Measurements from ENCODE around the gene CCDC47. TPM values are rescaled to one million over a fixed set of nuclear protein-coding genes. Genes with fewer than 3 reads are reported as not detected.

CCDC47 gene
- polyA plus RNA-seq, 1 donor = 104 TPM

DNA sequence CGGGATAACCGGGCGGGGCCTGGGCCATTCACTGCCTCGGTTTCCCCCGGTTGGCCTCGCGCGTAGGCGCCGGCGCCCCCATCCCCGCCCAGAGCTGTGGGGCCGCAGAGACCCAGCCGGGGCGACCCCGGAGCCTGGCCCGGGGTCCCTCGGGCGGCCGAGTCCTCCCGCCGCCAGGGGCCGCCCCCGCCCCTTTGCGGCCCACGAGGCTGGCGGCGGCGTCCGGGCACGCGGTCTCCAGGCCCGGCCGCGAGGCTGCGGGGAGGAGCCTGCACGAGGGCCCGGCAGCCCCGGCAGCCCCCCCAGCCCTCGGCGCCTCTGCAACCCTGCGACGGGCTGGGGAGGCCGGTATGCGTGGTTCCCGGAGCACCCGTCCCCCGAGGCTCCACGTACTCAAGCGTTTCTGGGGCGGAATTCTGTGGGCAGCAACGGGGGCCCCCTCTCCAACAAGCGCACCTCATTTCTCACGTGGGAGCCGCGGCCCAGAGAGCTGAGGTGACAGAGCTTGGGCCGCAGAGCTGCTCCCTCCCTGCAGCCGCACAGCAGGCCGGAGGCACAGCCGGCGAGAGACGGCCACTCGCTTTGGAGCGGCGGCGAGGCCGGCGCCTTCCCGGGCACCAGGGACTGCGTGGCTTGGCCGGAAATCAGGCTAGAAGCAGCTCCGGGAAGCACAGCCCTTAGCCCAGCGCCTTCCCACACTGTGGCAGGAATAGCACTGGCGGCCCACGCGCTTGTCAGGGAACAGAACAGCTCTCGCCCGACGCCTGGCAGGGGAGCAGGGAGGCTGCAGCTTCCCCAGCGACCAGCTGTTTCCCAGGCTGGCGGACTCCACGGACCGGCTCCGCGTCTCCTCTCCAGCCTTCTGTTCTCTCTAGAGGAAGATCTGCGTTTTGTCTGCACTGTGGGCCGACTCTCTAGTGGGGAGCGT lies 72.6 kb downstream of the CCDC47 start:
- H3K4me1 ChIP-seq (ENCODE audit: control insufficient read depth, insufficient read depth, low read length) = peaks cover 8% of the 10 kb centered on the region
- peaks cover 20% of the 10 kb centered on the region for H3K27me3 ChIP-seq (ENCODE audit: control insufficient read depth, insufficient read depth, low read length)
- H3K4me3 ChIP-seq (ENCODE audit: low read length) = peak overlapping the region; percentile 32
- peak in 1 of 2 donors; percentile 36 for DNase-seq
- no CpG with 5 or more reads among the region's 88 CpGs for WGBS (ENCODE audit: insufficient coverage, low lambda C conversion rate)
- peak overlapping the region; percentile 38 for H3K27ac ChIP-seq (ENCODE audit: low read length)
- H3K36me3 ChIP-seq (ENCODE audit: control insufficient read depth, insufficient read depth, low read length) = peaks cover 29% of the 10 kb centered on the region
- peaks cover 11% of the 10 kb centered on the region for H3K9me3 ChIP-seq (ENCODE audit: control insufficient read depth, low read depth, low read length)

- WGBS (ENCODE audit: insufficient coverage, low lambda C conversion rate) = no CpG with 5 or more reads among the region's 133 CpGs
- peaks cover 11% of the 10 kb centered on the region for H3K9me3 ChIP-seq (ENCODE audit: control insufficient read depth, low read depth, low read length)
- H3K4me1 ChIP-seq (ENCODE audit: control insufficient read depth, insufficient read depth, low read length) = peaks cover 8% of the 10 kb centered on the region
- DNase-seq = peak in 1 of 2 donors; percentile 48
- H3K27ac ChIP-seq (ENCODE audit: low read length) = peak within 1 kb of the TSS; percentile 38
- H3K27me3 ChIP-seq (ENCODE audit: control insufficient read depth, insufficient read depth, low read length) = peaks cover 20% of the 10 kb centered on the region
- peak within 1 kb of the TSS; percentile 43 for H3K4me3 ChIP-seq (ENCODE audit: low read length)
- peaks cover 26% of the 10 kb centered on the region for H3K36me3 ChIP-seq (ENCODE audit: control insufficient read depth, insufficient read depth, low read length)
Observed at GRCh38 chr17:63699638-63700527, 73.5 kb downstream of the CCDC47 start, which contains the start of gene LIMD2. TSS of gene LIMD2 (minus strand) at chr17:63700125. CDS start at chr17:63699298, 827 bp downstream.

DNA sequence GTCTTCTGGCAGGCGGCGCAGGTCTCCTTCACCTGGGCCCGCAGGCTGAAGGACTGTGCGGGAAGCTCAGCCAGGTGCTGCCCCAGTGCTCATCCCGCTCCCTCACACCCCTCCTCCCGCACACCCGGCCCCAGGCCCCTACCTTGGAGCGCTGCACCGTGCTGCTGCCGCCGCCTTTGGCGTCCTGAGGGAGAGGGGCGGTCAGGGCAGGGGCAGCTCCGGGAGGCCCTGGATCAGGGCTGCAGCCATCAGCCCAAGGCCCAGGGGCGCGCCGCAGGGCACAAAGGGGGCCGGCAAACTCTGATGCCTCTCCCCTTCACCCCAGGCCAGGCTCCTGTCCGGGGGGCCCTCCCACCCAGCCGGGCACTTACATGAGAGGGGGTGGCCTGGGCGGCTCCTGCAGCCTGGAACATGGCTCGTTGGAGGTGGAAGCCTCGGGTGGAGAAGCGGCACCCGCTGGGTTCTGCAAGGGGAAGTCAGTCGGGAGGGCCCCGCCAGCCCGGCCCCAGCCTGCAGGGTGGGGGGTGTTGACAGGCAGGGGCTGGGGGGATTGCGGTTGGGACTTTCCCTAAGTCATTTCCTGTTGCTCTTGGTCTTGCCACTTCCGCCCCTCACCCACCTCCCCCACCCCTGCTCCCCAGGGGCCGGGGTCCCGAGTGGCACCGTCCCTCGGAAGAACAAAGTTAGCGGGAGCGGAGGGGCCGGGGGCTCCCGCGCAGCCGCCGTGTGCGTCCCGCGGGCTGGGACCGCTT lies 74.3 kb downstream of the CCDC47 start:
- no CpG with 5 or more reads among the region's 45 CpGs for WGBS (ENCODE audit: insufficient coverage, low lambda C conversion rate)
- Histone ChIP-seq H3K4me1 (ENCODE audit: control insufficient read depth, insufficient read depth, low read length) (peaks cover 8% of the 10 kb centered on the region), H3K27ac (ENCODE audit: low read length) (no peak overlapping the region), H3K9me3 (ENCODE audit: control insufficient read depth, low read depth, low read length) (peaks cover 11% of the 10 kb centered on the region), H3K27me3 (ENCODE audit: control insufficient read depth, insufficient read depth, low read length) (peaks cover 20% of the 10 kb centered on the region), H3K4me3 (ENCODE audit: low read length) (peak overlapping the region; percentile 43), H3K36me3 (ENCODE audit: control insufficient read depth, insufficient read depth, low read length) (peaks cover 21% of the 10 kb centered on the region)
- peak in 1 of 2 donors; percentile 46 for DNase-seq

- Histone ChIP-seq H3K27ac (ENCODE audit: low read length) (no peak overlapping the region), H3K4me1 (ENCODE audit: control insufficient read depth, insufficient read depth, low read length) (peaks cover 8% of the 10 kb centered on the region), H3K27me3 (ENCODE audit: control insufficient read depth, insufficient read depth, low read length) (peaks cover 20% of the 10 kb centered on the region), H3K4me3 (ENCODE audit: low read length) (peak overlapping the region; percentile 43), H3K36me3 (ENCODE audit: control insufficient read depth, insufficient read depth, low read length) (peaks cover 21% of the 10 kb centered on the region), H3K9me3 (ENCODE audit: control insufficient read depth, low read depth, low read length) (peaks cover 11% of the 10 kb centered on the region)
- no peak for DNase-seq
- WGBS (ENCODE audit: insufficient coverage, low lambda C conversion rate) = no CpG with 5 or more reads among the region's 24 CpGs
Observed at GRCh38 chr17:63698381-63698885, 75.0 kb downstream of the CCDC47 start.

DNA sequence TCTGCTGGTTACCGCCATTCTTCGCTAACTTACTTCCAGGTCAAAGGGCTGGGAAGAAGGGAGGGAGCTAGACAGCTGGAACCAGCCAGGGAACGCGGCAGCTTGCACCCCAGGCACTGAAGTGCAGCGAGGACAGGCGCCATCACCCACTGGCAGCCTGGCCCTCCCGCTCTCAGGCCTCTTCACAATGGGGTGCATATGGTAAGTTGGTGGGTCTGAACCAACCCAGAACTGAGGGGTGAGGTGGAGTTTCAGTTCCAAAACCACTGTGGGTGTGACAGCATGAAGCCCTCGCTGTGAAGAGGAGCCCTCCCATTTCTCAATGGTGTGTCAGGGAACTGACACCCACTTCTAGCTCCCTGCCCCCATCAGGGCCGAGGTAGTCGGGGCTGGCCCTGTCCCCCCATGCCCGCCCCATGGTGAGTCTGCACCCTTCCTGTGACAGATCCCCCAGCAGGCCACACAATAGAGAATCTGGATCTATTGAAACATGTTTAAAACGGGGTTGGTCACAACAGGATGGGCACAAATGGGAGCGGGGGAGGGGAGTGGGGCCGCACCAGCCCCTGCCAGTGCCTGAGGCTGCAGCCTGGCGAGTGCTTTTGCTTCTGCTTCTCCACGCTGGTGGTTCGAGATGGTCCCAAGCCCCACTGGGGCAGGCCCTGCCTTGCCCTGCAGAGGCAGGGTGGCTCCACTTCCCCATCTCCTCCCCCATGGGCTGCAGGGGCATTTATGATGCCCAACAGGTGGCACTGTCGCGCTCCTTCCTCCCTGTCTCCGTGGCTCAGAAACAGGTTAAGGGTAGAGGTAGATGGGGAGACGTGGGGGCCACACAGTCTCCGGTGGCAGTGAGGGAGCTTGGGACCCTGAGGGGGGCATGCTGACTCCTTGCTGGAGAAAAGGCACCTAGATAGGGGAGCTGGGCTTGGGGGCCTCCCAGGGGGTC lies 75.8 kb downstream of the CCDC47 start:
- Histone ChIP-seq H3K36me3 (ENCODE audit: control insufficient read depth, insufficient read depth, low read length) (peaks cover 19% of the 10 kb centered on the region), H3K9me3 (ENCODE audit: control insufficient read depth, low read depth, low read length) (peaks cover 11% of the 10 kb centered on the region), H3K27ac (ENCODE audit: low read length) (no peak overlapping the region), H3K4me1 (ENCODE audit: control insufficient read depth, insufficient read depth, low read length) (peaks cover 8% of the 10 kb centered on the region), H3K27me3 (ENCODE audit: control insufficient read depth, insufficient read depth, low read length) (peaks cover 20% of the 10 kb centered on the region), H3K4me3 (ENCODE audit: low read length) (peak overlapping the region; percentile 10)
- no CpG with 5 or more reads among the region's 22 CpGs for WGBS (ENCODE audit: insufficient coverage, low lambda C conversion rate)
- peak in 1 of 2 donors; percentile 24 for DNase-seq

DNA sequence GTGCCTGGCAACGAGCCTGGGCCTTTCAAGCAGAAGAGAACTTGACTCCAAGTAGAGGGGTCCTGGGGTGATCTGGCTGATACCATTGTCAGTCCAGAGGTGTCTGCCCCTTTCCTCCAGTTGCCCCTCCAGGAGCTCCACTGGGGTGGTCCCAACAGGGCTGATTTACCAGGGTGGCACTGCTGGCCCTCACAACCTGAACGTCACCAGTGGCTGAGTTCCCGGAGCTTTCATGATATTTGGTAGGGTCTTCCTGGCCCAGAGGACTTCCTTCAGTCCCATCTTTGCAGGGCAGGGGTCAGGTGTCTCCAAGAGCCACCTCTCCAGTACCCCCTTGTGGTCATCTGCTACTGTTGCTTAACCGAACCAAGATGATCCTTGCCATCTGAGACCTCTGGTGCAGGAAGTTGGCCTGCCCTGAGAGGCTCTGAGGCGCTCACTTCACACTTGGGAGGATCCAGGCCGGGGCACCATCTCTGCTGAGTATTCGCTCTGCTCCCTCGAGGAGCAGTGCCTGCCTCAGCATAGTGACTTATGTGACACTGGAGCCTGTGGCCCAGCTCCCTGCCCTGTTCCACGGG lies 76.9 kb downstream of the CCDC47 start:
- Histone ChIP-seq H3K9me3 (ENCODE audit: control insufficient read depth, low read depth, low read length) (peaks cover 11% of the 10 kb centered on the region), H3K36me3 (ENCODE audit: control insufficient read depth, insufficient read depth, low read length) (peaks cover 31% of the 10 kb centered on the region), H3K27me3 (ENCODE audit: control insufficient read depth, insufficient read depth, low read length) (peaks cover 20% of the 10 kb centered on the region), H3K4me1 (ENCODE audit: control insufficient read depth, insufficient read depth, low read length) (peaks cover 8% of the 10 kb centered on the region), H3K4me3 (ENCODE audit: low read length) (no peak overlapping the region), H3K27ac (ENCODE audit: low read length) (no peak overlapping the region)
- WGBS (ENCODE audit: insufficient coverage, low lambda C conversion rate) = no CpG with 5 or more reads among the region's 9 CpGs
- no peak for DNase-seq

DNA sequence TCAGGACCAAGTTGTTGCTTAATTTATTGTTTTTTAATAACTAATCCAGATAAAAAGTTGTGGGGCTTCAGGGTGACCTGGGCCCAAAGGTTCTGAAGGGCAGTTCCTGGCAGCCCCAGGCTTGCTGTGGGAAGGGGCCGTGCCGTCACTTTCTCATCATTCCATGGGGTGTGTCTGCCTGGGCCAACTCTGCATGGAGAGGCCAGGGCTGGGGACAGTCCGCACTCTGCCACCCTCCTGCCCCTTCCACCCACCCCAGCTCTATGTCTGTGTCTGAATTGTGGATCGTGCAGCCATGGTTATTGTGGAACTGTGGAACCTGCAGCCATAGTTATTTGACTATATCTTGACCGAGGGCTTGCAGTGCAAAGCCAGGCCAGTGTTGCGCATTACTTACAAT lies 77.5 kb downstream of the CCDC47 start:
- Histone ChIP-seq H3K36me3 (ENCODE audit: control insufficient read depth, insufficient read depth, low read length) (peaks cover 36% of the 10 kb centered on the region), H3K27me3 (ENCODE audit: control insufficient read depth, insufficient read depth, low read length) (peaks cover 14% of the 10 kb centered on the region), H3K27ac (ENCODE audit: low read length) (no peak overlapping the region), H3K4me1 (ENCODE audit: control insufficient read depth, insufficient read depth, low read length) (peaks cover 6% of the 10 kb centered on the region), H3K4me3 (ENCODE audit: low read length) (no peak overlapping the region), H3K9me3 (ENCODE audit: control insufficient read depth, low read depth, low read length) (peaks cover 6% of the 10 kb centered on the region)
- no peak for DNase-seq
- WGBS (ENCODE audit: insufficient coverage, low lambda C conversion rate) = no CpG with 5 or more reads among the region's 6 CpGs

Data from large intestine (tissue), 3 donors.